AG09319 (cell line): Measurements from ENCODE around the gene CMIP.

Experiments used
- DNase-seq: peaks from one replicate; pipeline ENCODE4 v3.0.0-alpha.2; 2010; ENCODE audit warnings: low read depth; ENCODE audit errors: extremely low read depth
- TF ChIP-seq, protein P1 (sequence below): IDR thresholded peaks from 2 replicates; pipeline ENCODE4 v1.5.1; 2011; ENCODE audit warnings: low read depth, mild to moderate bottlenecking, inconsistent platforms, low read length, moderate library complexity

Gene CMIP

DNA sequence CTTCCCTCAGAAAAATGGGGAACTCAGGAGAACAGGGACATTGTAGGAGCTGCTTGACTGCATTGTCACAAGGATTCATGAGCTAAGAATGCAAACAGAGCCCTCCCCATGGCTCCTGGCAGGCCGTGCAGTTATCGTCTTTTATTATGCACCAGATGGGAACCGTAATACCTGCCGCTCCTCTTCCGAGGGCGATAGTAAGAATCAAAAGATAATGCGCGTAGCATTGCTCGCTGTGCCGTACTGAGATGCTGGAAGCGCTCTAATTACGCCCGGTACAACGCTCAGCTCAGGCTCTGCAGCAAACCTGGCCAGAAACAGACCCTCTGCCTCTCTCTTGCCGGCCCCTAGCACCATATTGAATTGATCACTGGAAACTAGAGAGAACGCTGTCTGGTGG is 247.4 kb downstream of the CMIP start:
- no peak for DNase-seq
- TF ChIP-seq, protein P1, sequence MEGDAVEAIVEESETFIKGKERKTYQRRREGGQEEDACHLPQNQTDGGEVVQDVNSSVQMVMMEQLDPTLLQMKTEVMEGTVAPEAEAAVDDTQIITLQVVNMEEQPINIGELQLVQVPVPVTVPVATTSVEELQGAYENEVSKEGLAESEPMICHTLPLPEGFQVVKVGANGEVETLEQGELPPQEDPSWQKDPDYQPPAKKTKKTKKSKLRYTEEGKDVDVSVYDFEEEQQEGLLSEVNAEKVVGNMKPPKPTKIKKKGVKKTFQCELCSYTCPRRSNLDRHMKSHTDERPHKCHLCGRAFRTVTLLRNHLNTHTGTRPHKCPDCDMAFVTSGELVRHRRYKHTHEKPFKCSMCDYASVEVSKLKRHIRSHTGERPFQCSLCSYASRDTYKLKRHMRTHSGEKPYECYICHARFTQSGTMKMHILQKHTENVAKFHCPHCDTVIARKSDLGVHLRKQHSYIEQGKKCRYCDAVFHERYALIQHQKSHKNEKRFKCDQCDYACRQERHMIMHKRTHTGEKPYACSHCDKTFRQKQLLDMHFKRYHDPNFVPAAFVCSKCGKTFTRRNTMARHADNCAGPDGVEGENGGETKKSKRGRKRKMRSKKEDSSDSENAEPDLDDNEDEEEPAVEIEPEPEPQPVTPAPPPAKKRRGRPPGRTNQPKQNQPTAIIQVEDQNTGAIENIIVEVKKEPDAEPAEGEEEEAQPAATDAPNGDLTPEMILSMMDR = no peak

DNA sequence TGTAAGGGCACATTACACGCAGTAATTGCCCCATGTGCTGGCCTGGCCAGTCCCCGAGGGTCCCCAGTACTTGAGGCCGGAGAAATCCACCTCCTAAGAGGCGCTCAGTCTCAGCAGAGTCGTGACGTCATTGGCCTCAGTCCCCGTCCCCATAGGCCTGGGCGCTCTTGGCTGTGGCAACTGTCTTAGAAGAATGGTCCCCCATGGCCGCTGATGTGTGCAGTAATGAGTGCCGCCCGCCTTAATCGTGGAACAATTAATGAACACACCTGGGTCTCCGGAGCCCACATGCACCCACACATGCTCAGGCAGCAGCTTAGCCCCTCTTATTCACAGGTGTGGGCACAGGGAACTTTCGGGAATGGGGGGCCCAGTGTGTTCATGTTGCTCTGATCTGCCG is 248.0 kb downstream of the CMIP start:
- DNase-seq = no peak
- TF ChIP-seq, protein P1 = no peak

DNA sequence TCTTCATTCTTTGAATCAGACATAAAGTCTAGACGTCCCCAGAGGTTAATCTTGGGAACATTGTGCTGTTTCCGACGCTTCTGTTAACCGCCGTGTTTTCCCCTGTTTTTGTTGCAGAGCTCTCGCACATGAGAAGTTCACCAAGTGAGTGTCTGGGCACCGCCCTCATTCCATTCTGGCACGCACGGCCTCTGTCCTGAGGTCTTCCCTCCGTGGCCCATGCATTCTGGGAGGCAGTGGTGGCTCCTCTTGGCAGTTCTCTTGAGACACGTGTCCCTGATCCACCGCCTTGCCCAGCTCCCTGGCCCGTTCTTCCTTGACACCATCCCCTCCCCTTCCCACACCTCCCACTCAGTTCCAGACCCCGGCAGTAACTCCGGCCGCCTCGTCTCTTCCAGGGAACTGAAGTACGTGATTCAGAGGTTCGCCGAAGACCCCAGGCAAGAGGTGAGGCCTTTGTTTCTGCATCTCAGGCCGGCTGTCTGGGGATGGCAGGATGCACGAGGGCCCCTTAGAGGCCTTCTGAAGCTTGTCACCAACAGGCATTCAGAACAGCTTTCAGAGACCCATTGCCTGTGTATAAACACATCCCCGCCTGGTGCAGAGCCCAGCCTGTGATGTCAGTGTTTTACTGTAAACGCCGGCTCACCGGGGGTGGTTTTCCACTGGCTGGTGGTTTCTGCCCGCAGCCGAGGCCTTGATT is 248.6 kb downstream of the CMIP start:
- DNase-seq = no peak
- TF ChIP-seq, protein P1 = no peak

DNA sequence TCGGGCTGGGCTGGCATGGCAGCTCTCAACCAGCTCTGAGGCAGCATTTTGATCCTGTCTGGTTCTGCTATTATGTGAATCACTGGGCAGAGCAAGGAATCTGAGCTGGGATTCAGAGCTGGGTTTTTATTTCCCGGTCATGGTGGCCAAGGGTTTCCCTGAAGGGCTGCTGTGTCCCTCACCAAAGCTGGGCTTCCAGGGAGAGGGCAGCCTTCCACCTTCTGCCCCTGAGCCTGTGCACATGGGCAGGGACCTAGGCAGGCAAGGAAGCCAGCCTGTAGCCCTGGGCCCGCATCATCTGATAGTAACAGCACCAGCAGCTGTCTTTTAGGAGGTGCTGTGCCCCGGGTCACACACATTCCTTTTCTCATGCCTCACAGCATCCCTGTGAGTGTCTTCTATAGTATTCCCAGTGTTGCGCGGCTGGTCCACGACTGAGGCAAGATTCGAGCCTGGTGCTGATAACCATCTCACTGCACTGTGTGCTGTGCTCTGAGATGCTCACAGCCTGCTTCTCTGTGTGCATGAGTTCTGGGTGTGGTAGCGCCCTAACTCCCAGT is 249.2 kb downstream of the CMIP start:
- TF ChIP-seq, protein P1 = no peak
- DNase-seq = no peak

DNA sequence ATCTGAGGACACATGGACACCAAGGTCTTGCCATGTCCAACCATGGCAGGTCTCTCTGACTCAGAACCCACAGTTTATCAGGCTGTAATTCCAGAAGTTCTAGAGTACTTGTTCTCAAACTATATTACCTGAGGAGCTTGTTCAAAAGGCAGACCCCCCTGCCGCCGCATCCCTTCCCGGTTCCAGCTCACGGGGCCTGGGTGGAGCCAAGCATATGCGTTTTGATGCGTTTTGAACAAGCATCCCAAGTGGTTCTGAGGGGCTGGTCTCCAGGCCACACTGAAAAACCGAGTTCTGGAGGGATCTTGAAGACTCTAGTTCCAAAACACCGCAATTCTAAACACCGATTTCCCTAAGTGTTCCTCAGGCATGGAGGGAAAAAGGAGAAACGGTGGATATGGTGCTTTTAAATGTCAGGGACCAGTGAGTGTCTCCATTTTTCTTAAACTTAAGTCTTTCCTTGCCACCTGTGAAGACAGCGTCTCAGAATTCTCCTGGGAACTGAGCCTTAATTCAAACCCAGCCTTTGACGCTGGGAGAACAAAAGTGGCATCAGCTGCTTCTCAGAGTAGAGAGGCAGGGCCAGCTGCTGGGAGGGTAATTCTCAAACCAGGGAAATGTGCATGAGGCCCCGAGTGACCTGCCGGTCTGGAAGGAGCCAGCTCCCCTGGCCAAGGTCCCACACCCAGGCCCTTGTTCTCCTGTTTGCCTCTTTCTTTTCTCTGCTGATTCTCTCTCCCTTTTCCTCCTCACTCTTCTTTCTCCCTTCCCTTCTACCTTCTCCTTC is 250.1 kb downstream of the CMIP start:
- TF ChIP-seq, protein P1 = no peak
- DNase-seq = no peak

DNA sequence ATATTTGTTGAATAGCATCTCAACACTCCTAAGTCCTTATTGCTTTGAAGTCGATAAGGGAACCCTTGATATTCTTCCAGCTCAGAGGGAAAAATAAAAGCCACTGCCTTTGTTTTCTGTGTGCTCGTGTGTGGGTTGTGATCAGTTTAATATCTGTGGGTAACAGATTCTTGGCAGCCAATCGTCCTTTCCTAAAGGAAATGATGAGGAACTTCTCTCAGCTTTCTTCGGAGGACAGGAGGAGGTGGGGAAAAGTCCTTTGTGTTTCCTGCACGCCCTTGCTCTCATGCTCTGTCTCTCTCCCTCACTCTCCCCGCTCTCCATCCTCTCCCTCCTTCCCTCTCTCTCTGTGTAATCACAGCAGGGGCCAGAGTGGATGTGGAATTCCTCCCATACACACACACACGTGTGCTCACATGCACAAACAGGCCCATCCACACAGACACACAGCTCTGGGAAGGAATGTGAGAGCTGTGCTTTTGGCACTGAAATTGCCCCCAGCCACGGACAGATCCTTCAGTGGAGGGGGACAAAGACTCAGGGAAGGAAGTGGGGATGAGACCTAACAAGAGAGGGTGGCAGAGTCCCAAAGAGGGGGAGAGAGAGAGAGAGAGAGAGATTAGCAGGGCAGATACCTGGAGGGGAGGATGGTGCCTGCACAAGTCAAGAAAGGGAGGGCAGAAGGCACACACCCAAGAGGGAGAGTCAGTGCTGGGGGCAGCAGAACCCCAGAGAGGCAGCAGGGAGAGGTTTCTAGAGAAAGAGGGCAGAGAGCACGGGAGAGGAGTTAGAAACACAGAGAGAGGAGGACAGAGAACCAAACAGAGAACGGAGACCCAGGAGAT is 250.9 kb downstream of the CMIP start:
- DNase-seq = no peak
- TF ChIP-seq, protein P1 = no peak
